K562 (cell line): ENCODE data around the gene DND1. TPM values are rescaled to one million over a fixed set of nuclear protein-coding genes. Genes with fewer than 3 reads are reported as not detected.

ENCODE experiments used
- ESRRA ChIP-seq: fragments of 450-650 bp; IDR thresholded peaks from 2 replicates; pipeline ENCODE4 v1.6.1; 2014; ENCODE audit warnings: low read depth, mild to moderate bottlenecking, moderate library complexity, borderline replicate concordance
- FOSL1 ChIP-seq: fragments of 200-800 bp; sonication (Bioruptor generic); conservative IDR thresholded peaks from 2 replicates; pipeline ENCODE4 v1.6.1; 2016; ENCODE audit warnings: missing genetic modification characterization, missing compliant biosample characterization
- GTF2F1 ChIP-seq: IDR thresholded peaks from 2 replicates; pipeline ENCODE4 v1.6.1; 2011; ENCODE audit warnings: low read depth, low read length, improper control_type of control experiment
- HDAC8 ChIP-seq: fragments of 450-650 bp; IDR thresholded peaks from 2 replicates; pipeline ENCODE4 v1.6.1; 2016; ENCODE audit warnings: mild to moderate bottlenecking, missing genetic modification characterization, moderate library complexity, missing compliant biosample characterization
- KDM4B ChIP-seq, 2 experiments: fragments of 450-650 bp in 1 of 2; sonication (generic) in 1 of 2; IDR thresholded peaks; 2 replicates each; pipeline ENCODE4 v1.6.1; 2016 to 2017; ENCODE audit warnings: borderline replicate concordance in 2 of 2, antibody characterized with exemption in 1 of 2, low read depth in 1 of 2, mild to moderate bottlenecking in 1 of 2
- MAFK ChIP-seq: IDR thresholded peaks from 2 replicates; pipeline ENCODE4 v1.6.1; 2011; ENCODE audit warnings: low read length, improper control_type of control experiment
- NCOA2 ChIP-seq, 2 experiments: fragments of 450-650 bp; IDR thresholded peaks; 2 replicates each; pipeline ENCODE4 v1.6.1; 2018; ENCODE audit warnings: mild to moderate bottlenecking in 2 of 2, moderate library complexity in 1 of 2; ENCODE audit not compliant: partially characterized antibody in 2 of 2
- NONO ChIP-seq, 2 experiments: fragments of 200-400 bp in 1 of 2; fragments of 450-650 bp in 1 of 2; formaldehyde crosslinking in 1 of 2; IDR thresholded peaks; 2 replicates each; pipeline ENCODE4 v1.6.1; 2017; ENCODE audit warnings: low read depth in 2 of 2, mild to moderate bottlenecking in 2 of 2, moderate library complexity in 2 of 2, low read length in 1 of 2
- RBM34 ChIP-seq: fragments of 200-400 bp; formaldehyde crosslinking; IDR thresholded peaks from 2 replicates; pipeline ENCODE4 v1.6.1; 2018; ENCODE audit warnings: low read length, borderline replicate concordance; ENCODE audit not compliant: insufficient read depth
- RCOR1 ChIP-seq, 2 experiments: IDR thresholded peaks; 2 replicates each; pipeline ENCODE4 v1.6.1; 2012; ENCODE audit warnings: low read depth in 2 of 2, low read length in 2 of 2, borderline replicate concordance in 1 of 2, improper control_type of control experiment in 1 of 2
- SMAD1 ChIP-seq: fragments of 150-350 bp; IDR thresholded peaks from 2 replicates; pipeline ENCODE4 v1.6.1; 2014; ENCODE audit warnings: low read length, low read depth; ENCODE audit not compliant: partially characterized antibody
- SPI1 ChIP-seq: IDR thresholded peaks from 2 replicates; pipeline ENCODE4 v1.6.1; 2011; ENCODE audit warnings: low read depth, low read length, control low read depth, borderline replicate concordance
- TRIM28 ChIP-seq: fragments of 450-650 bp; IDR thresholded peaks from 2 replicates; pipeline ENCODE4 v1.6.1; 2017
- XRCC5 ChIP-seq: fragments of 200-400 bp; formaldehyde crosslinking; IDR thresholded peaks from 2 replicates; pipeline ENCODE4 v1.6.1; 2017; ENCODE audit warnings: low read depth, mild to moderate bottlenecking, low read length
- ZFP36 ChIP-seq: fragments of 150-350 bp; IDR thresholded peaks from 2 replicates; pipeline ENCODE4 v1.6.1; 2018; ENCODE audit warnings: low read length, low read depth; ENCODE audit not compliant: partially characterized antibody
- ZNF184 ChIP-seq: sonication (generic); formaldehyde crosslinking; IDR thresholded peaks from 2 replicates; pipeline ENCODE4 v1.5.0; 2020; ENCODE audit warnings: missing genetic modification reagents
- ZNF561 ChIP-seq: fragments of 450-650 bp; formaldehyde crosslinking; conservative IDR thresholded peaks from 2 replicates; pipeline ENCODE4 v1.4.0; 2020; ENCODE audit warnings: mild to moderate bottlenecking, moderate library complexity
- ZNF583 ChIP-seq: fragments of 250-450 bp; sonication (Bioruptor Pico); IDR thresholded peaks from 2 replicates; pipeline ENCODE4 v1.4.0; 2020
- ZNF668 ChIP-seq: fragments of 250-450 bp; sonication (Bioruptor Pico); IDR thresholded peaks from 2 replicates; pipeline ENCODE4 v1.8.0; 2022; ENCODE audit warnings: mild to moderate bottlenecking, inconsistent platforms
- polyA plus RNA-seq, 8 experiments: library from polyadenylated mRNA; depleted of rRNA in 4 of 8; stranded (reverse) in 5 of 8; unstranded in 3 of 8; fragments of >200 nt; fragmentation: Nextera tagmentation in 2 of 8; fragmentation: Illumina TruSeq in 1 of 8; extraction: Ambion mirVana in 2 of 8; extraction: Trizol in 1 of 8; gene quantifications; 2 replicates each; pipeline versions ENCODE4 v1.2.1 to v1.2.3, GENCODE V29; 2011 to 2014; ENCODE audit warnings: inconsistent platforms in 1 of 8, missing spikeins in 1 of 8
- total RNA-seq, 7 experiments: library from RNA; depleted of rRNA in 6 of 7; stranded (reverse); fragments of >200 nt in 6 of 7; fragmentation: Illumina TruSeq in 2 of 7; extraction: Trizol in 2 of 7; gene quantifications; 2 replicates each; pipeline versions ENCODE4 v1.2.1 to v1.2.3, GENCODE V29; 2011 to 2021; ENCODE audit warnings: low replicate concordance in 1 of 7
- TF ChIP-seq, protein P1 (sequence below): sonication (generic); formaldehyde crosslinking; IDR thresholded peaks from 2 replicates; pipeline ENCODE4 v1.9.0; 2022; ENCODE audit warnings: mild to moderate bottlenecking, missing genetic modification reagents
- TF ChIP-seq, protein P2 (sequence below): fragments of 450-650 bp; formaldehyde crosslinking; IDR thresholded peaks from 2 replicates; pipeline ENCODE4 v1.4.0; 2022; ENCODE audit warnings: missing genetic modification characterization
- TF ChIP-seq, protein P3 (sequence below): fragments of 450-650 bp; IDR thresholded peaks from 2 replicates; pipeline ENCODE4 v1.7.1; 2018; ENCODE audit warnings: mild to moderate bottlenecking, low read depth; ENCODE audit not compliant: partially characterized antibody

Gene DND1
- total and polyA plus RNA-seq, 9 of the 15 experiments (the other 6 are each of a cell fraction or from before 2014, with no cell fraction given), result 0.37 to 2.0 (median 0.90) TPM; not detected in 3

DNA sequence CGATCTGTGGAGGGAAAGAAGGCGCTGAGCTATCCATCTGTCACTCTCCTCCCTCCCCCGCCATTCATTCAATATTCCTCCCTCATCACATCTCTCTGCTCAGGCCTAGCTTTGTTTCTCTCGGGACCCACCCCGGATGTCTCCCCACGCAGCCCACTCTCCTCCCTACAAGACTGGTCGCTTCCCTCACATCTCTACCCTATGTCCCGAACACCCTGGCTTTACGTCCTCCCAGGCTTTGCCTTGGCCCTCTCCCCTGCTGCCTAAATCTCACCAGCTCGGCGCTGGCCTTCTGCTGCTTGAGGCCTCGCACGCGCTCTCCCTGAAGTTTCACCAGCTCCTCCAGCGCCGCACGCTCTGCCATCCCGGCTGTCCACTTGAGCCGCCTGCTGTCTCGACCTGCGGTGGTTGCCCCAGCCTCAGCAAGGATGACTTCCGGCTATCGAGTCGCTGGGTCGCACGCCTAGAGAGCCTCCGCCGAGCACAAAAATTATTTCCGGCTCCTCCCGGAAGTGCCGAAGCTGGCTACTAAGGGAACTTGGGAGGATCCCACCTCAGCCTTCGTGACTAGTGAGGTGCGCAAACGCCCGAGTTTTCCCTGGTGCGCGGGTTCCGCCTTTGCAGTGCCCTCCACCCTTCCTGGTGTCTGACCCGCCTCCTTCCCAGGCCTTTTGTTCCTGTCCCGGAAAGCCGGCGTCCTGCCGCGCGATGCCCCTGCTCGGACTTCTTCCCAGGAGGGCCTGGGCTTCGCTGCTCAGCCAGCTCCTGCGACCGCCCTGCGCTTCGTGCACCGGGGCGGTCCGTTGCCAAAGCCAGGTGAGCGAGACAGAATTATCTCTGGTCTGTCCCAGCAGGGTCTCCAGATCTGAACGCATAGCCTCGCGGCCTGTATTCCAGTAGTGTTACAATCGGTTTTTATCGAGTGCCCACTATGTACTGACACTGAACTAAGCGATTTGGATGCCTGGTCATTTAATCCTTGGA lies 17.9 kb upstream of the DND1 start, which contains the start of the genes HARS1 and HARS2 (continued):
- 0 out of 2 replicates have a peak, but pooled peaks have one; percentile 49 for TF ChIP-seq XRCC5
- peak; percentile 60; the same call in 1 of the 2 replicates for TF ChIP-seq ESRRA
- TF ChIP-seq NONO (IDR thresholded peaks at IDR 0.05; ENCODE audit: low read depth in 2 of 2, low read length in 1 of 2), result peak in 1 of 2 experiments; percentile 7; a peak in 1 of 4 replicates
- TF ChIP-seq MAFK, result no peak
- no peak for TF ChIP-seq FOSL1 (tag)
- TF ChIP-seq, protein P1, sequence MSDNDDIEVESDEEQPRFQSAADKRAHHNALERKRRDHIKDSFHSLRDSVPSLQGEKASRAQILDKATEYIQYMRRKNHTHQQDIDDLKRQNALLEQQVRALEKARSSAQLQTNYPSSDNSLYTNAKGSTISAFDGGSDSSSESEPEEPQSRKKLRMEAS (CRISPR knock-in tag), result peak; percentile 88
- TF ChIP-seq GTF2F1, result no peak
- no peak for TF ChIP-seq HDAC8 (tag)
- TF ChIP-seq TRIM28, result peak; percentile 65; the same call in 1 of the 2 replicates
- TF ChIP-seq, protein P2, sequence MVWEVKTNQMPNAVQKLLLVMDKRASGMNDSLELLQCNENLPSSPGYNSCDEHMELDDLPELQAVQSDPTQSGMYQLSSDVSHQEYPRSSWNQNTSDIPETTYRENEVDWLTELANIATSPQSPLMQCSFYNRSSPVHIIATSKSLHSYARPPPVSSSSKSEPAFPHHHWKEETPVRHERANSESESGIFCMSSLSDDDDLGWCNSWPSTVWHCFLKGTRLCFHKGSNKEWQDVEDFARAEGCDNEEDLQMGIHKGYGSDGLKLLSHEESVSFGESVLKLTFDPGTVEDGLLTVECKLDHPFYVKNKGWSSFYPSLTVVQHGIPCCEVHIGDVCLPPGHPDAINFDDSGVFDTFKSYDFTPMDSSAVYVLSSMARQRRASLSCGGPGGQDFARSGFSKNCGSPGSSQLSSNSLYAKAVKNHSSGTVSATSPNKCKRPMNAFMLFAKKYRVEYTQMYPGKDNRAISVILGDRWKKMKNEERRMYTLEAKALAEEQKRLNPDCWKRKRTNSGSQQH (CRISPR knock-in tag), result peak; percentile 90
- no peak for TF ChIP-seq NCOA2 (IDR thresholded peaks at IDR 0.05; ENCODE audit: partially characterized antibody in 2 of 2)
- TF ChIP-seq ZNF561 (CRISPR knock-in tag), result no peak
- TF ChIP-seq RCOR1 (IDR thresholded peaks at IDR 0.05; ENCODE audit: borderline replicate concordance in 1 of 2, low read depth in 2 of 2, low read length in 2 of 2), result peak in 1 of 2 experiments; percentile 81; a peak in 3 of 4 replicates
- no peak for TF ChIP-seq ZNF583 (CRISPR knock-in tag)
- TF ChIP-seq SPI1, result no peak
- no peak for TF ChIP-seq RBM34
- peak in 1 of 2 experiments; percentile 74; a peak in 2 of 4 replicates for TF ChIP-seq KDM4B (IDR thresholded peaks at IDR 0.05; ENCODE audit: borderline replicate concordance in 2 of 2, low read depth in 1 of 2)
- no peak for TF ChIP-seq ZNF184
- TF ChIP-seq SMAD1, result peak; percentile 14
- TF ChIP-seq ZNF668 (CRISPR knock-in tag), result no peak
- TF ChIP-seq, protein P3, sequence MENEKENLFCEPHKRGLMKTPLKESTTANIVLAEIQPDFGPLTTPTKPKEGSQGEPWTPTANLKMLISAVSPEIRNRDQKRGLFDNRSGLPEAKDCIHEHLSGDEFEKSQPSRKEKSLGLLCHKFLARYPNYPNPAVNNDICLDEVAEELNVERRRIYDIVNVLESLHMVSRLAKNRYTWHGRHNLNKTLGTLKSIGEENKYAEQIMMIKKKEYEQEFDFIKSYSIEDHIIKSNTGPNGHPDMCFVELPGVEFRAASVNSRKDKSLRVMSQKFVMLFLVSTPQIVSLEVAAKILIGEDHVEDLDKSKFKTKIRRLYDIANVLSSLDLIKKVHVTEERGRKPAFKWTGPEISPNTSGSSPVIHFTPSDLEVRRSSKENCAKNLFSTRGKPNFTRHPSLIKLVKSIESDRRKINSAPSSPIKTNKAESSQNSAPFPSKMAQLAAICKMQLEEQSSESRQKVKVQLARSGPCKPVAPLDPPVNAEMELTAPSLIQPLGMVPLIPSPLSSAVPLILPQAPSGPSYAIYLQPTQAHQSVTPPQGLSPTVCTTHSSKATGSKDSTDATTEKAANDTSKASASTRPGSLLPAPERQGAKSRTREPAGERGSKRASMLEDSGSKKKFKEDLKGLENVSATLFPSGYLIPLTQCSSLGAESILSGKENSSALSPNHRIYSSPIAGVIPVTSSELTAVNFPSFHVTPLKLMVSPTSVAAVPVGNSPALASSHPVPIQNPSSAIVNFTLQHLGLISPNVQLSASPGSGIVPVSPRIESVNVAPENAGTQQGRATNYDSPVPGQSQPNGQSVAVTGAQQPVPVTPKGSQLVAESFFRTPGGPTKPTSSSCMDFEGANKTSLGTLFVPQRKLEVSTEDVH, result peak; percentile 90
- no peak for TF ChIP-seq ZFP36
